ENCODE measurements around the gene CHCHD3. TPM values are rescaled to one million over a fixed set of nuclear protein-coding genes. Genes with fewer than 3 reads are reported as not detected.

The CHCHD3 gene
- total RNA-seq, 1 donor from 2014 or later = 50.6 TPM

DNA sequence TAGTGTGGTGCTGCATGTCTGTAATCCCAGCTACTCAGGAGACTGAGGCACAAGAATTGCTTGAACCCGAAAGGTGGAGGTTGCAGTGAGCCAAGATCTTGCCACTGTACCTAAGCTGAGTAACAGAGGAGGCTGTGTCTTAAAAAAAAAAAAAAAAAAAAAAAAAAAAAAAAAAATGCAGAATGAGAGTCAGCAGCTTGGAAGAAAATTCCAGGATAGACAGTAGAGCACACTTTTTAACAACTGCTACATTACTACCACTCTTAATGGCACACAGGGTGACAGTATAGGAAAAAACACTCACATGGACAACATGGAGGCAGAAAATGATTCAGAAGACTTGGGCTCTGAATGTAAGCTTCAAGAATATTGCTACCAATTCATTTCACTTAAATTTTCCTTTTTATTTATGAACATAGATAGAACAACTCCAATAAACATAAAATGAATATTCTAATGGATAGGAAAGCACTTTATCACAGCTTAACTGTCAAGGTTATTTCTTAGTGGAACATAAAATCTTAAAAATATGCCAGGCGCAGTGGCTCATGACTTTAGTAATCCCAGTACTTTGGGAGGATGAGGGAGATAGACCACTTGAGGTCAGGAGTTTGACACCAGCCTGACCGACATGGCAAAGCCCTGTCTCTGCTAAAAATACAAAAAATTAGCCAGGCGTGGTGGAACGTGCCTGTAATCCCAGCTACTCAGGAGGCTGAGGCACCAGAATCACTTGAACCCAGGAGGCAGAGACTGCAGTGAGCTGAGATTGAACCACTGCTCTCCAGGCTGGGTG lies 31.5 kb downstream of the CHCHD3 start:
- Histone ChIP-seq H3K27me3 (no peaks in the 10 kb centered on the region), H3K9me3 (no peaks in the 10 kb centered on the region), H3K4me1 (peaks cover 39% of the 10 kb centered on the region), H3K27ac (no peak overlapping the region), H3K36me3 (no peaks in the 10 kb centered on the region), H3K4me3 (no peak overlapping the region)
- TF ChIP-seq CTCF (IDR thresholded peaks at IDR 0.05) = no peak
- no peak for TF ChIP-seq POLR2A (IDR thresholded peaks at IDR 0.05)
- no peak for TF ChIP-seq POLR2AphosphoS5 (IDR thresholded peaks at IDR 0.05; ENCODE audit: insufficient read depth in 1 of 2, low read depth in 1 of 2)
- intact Hi-C loops (cut with DNase I) = no loop called here
- no peak for DNase-seq (ENCODE audit: extremely low spot score in 2 of 2)

DNA sequence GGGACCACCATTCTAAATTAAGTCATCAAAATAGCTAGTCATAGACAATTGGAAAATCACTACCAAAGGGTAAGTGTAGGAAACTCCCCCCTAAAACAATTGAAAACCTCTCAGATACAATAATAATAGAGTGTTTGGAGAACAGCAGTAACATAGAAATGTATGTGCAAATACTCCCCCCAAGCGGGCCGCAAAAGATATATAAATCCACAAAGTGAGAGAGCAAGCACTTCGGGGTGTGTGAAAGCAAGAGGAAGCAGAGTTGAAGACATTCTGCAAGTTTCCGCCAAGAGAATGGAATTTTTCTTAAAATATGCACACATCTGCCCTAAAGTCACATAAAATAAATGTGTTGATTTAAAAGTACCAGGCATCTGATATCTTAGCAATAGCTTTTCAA lies 33.3 kb downstream of the CHCHD3 start:
- Histone ChIP-seq H3K9me3 (no peaks in the 10 kb centered on the region), H3K27ac (no peak overlapping the region), H3K36me3 (no peaks in the 10 kb centered on the region), H3K27me3 (no peaks in the 10 kb centered on the region), H3K4me3 (no peak overlapping the region), H3K4me1 (peaks cover 27% of the 10 kb centered on the region)
- DNase-seq (ENCODE audit: extremely low spot score in 2 of 2) = no peak
- intact Hi-C loops (cut with DNase I) = no loop called here
- TF ChIP-seq POLR2A (IDR thresholded peaks at IDR 0.05) = no peak
- no peak for TF ChIP-seq CTCF (IDR thresholded peaks at IDR 0.05)
- no peak for TF ChIP-seq POLR2AphosphoS5 (IDR thresholded peaks at IDR 0.05; ENCODE audit: insufficient read depth in 1 of 2, low read depth in 1 of 2)

DNA sequence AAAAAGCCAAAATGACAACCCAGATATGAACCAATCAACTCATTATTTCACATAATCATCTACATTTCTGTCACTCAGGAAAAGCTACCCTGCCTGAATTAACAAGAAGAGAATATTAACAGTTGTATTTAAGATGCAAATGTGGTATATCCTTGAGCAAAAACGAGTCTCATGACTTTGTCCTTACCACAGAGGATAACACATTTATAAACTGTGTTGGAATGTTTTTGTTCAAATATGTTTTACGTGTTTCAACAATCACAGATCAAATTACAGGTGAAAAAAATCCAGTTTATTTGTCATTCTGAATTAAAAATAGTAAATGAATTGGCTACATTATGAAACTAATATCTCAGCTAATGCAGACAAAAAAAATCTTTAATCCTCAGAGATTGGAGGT lies 34.6 kb downstream of the CHCHD3 start:
- intact Hi-C loops (cut with DNase I) = no loop called here
- no peak overlapping the region for H3K27ac ChIP-seq
- peaks cover 16% of the 10 kb centered on the region for H3K4me1 ChIP-seq

GRCh38 chr7:133044722-133045473 lies 37.0 kb downstream of the CHCHD3 start:
- DNase-seq (ENCODE audit: extremely low spot score in 2 of 2) = no peak
- no peaks in the 10 kb centered on the region for H3K27me3 ChIP-seq
- H3K4me3 ChIP-seq = no peak overlapping the region
- H3K36me3 ChIP-seq = no peaks in the 10 kb centered on the region
- no peak overlapping the region for H3K27ac ChIP-seq
- TF ChIP-seq POLR2AphosphoS5 (IDR thresholded peaks at IDR 0.05; ENCODE audit: insufficient read depth in 1 of 2, low read depth in 1 of 2) (no peak), CTCF (IDR thresholded peaks at IDR 0.05) (no peak), POLR2A (IDR thresholded peaks at IDR 0.05) (no peak)
- no peaks in the 10 kb centered on the region for H3K9me3 ChIP-seq
- intact Hi-C loops (cut with DNase I) = no loop called here
- no peaks in the 10 kb centered on the region for H3K4me1 ChIP-seq

More for the DNA sequence above, 34.6 kb downstream of the CHCHD3 start:
- no peaks in the 10 kb centered on the region for H3K36me3 ChIP-seq
- DNase-seq (ENCODE audit: extremely low spot score in 2 of 2) = no peak
- no peak overlapping the region for H3K4me3 ChIP-seq
- H3K27me3 ChIP-seq = no peaks in the 10 kb centered on the region
- no peaks in the 10 kb centered on the region for H3K9me3 ChIP-seq
- TF ChIP-seq POLR2A (IDR thresholded peaks at IDR 0.05) (no peak), CTCF (IDR thresholded peaks at IDR 0.05) (no peak), POLR2AphosphoS5 (IDR thresholded peaks at IDR 0.05; ENCODE audit: insufficient read depth in 1 of 2, low read depth in 1 of 2) (no peak)

- Histone ChIP-seq H3K36me3 (no peaks in the 10 kb centered on the region), H3K27me3 (no peaks in the 10 kb centered on the region), H3K4me3 (no peak overlapping the region), H3K9me3 (no peaks in the 10 kb centered on the region), H3K27ac (no peak overlapping the region), H3K4me1 (no peaks in the 10 kb centered on the region)
- TF ChIP-seq POLR2A (IDR thresholded peaks at IDR 0.05) = no peak
- TF ChIP-seq POLR2AphosphoS5 (IDR thresholded peaks at IDR 0.05; ENCODE audit: insufficient read depth in 1 of 2, low read depth in 1 of 2) = no peak
- TF ChIP-seq CTCF (IDR thresholded peaks at IDR 0.05) = no peak
- intact Hi-C loops (cut with DNase I) = no loop called here
- DNase-seq (ENCODE audit: extremely low spot score in 2 of 2) = no peak
Observed at GRCh38 chr7:133040674-133041073, 41.2 kb downstream of the CHCHD3 start.

Measured in vagina (tissue), 2 donors.